HG03039 (cell line): ENCODE data around the gene ABCB4.

Experiments
- ATAC-seq: cut with Tn5 transposase; IDR thresholded peaks from one replicate; pipeline ENCODE4 v1.9.1; 2021; ENCODE audit warnings: mild to moderate bottlenecking, moderate library complexity; ENCODE audit not compliant: unreplicated experiment

ABCB4 gene

GRCh38 chr7:87427288-87427687, 48.2 kb downstream of the ABCB4 start:
- no peak for ATAC-seq

- ATAC-seq, result peak; percentile 79
Observed at GRCh38 chr7:87426160-87426559, 49.3 kb downstream of the ABCB4 start.

GRCh38 chr7:87424075-87424474, 51.4 kb downstream of the ABCB4 start:
- no peak for ATAC-seq

GRCh38 chr7:87420173-87420572, 55.3 kb downstream of the ABCB4 start:
- ATAC-seq, result no peak

DNA sequence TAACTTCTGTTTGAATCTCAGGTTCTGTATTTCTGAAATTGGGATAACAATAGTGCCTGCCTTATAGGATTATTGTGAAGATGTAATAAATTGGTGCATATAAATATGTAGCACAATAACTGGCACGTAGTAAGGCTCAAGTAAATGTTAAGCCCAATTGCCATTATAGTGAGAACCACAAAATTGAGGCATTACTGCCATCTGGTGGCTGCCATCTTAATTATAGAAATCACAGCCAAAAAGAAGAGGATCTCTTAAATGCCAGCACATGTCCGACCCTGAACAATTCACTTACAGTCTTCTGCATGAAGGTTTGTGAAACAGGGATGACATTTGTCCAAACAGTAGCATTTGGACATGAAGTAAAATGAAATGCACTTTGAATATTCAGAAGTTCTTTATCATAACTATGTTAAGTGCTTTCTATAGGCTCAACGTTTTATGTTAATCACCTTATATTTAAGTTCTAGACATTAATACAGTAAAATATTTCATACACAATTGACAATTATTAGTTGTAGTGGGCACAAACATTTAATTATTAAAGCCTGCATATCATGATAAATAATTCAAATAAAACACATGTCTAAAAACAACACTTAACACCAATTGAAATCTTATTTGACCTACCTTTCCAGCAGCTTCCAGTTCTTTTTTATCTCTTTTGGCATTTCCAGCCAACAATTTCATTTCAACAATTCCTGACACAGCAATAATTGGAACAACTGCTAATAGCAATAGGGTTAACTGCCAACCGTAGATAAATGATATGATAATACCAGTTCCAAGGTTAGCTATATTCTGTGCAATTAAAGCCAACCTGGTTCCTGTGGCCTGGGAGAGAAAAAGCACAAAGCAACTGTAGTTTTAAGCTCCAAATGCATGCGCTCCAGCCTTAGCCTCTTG, 58.5 kb downstream of the ABCB4 start:
- peak; percentile 59 for ATAC-seq

- ATAC-seq, result no peak
Observed at GRCh38 chr7:87414794-87415188, 60.7 kb downstream of the ABCB4 start.

DNA sequence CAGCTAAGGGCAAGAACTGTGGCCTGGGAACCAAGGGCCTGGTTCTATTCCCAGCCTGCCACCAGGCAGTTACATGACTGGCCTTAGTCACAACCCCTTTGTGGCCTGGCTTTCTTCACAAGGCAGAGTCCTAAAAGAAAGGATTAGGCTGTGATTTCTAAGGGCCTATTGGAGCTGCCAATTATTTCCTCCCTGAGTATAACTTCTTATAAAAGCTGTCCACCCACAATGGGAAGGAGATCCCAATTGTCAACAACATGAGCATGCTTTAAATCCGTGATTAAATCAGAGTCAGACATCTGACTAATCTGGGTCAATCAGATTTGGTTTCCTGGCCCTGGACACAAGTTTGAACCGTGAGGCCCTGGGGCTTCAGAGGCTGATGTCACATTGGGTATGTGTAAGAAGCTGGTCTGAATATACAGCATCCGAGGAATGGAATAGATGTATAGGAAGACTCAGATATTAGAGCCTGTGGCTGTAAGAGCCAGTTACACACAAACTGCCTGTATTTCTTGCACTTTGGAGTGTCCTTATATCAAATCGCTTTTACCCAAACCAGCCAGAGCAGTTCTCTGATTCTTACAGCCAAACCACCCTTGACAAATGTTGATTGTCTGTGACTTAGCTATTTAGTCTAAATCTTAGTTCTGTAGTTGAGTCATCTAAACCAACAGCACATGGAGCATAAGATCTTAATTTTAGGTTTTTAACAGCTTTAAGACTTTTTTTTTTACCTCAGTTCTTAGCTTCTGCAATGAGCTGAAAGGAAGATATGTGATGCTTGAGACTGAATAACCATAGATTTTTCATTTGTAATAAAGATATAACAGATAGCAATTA, 61.3 kb downstream of the ABCB4 start:
- ATAC-seq, result no peak

- no peak for ATAC-seq
Observed at GRCh38 chr7:87413029-87413428, 62.5 kb downstream of the ABCB4 start.

- ATAC-seq, result no peak
Observed at GRCh38 chr7:87411186-87411585, 64.3 kb downstream of the ABCB4 start.

- ATAC-seq, result no peak
Observed at GRCh38 chr7:87404674-87405073, 70.8 kb downstream of the ABCB4 start.

GRCh38 chr7:87398446-87398845, 77.0 kb downstream of the ABCB4 start:
- no peak for ATAC-seq

DNA sequence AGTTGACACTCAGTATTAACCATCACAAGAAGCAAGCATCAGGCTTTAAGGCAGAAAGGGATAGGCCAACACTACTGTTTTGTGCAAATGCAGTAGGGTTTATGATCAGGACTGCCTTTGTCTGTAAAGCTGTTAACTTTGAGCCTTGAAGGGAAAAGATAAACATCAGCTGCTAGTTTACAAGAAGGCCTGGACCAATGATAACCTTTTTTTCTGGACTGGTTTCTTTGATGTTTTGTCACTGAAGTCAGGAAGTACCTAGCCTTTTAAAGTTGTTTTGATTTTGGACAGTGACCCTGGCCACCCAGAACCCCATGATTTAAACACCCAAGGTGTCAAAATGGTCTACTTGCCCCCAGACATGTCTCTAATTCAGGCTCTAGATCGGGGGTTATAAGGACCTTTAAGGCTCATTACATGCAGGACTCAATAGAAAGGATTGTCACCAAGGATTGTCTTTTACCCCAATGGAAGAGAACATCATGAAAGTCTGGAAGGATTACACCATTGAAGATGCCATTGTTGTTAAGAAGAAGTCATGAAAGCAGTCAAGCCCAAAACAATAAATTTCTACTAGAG, 79.9 kb downstream of the ABCB4 start:
- no peak for ATAC-seq

GRCh38 chr7:87391020-87391701, 84.3 kb downstream of the ABCB4 start:
- ATAC-seq, result no peak

DNA sequence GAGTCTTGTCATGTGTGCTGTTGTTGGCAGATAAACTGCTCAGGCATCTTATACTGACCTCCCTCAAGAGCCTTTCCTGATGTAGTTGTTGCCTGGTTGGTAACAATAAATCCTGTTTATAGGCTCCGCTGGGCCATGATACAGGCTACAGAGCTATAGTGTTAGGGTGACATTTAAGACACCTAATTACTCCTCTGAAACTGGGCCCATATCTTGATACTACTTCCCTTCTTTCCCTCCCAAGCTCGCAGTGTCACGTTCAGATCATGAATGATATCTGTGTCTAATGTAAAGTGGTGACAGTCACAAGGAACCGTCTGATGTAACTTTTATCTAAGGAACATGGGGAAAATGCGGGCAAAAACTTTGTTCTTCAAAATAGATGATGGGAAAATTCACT, 94.6 kb downstream of the ABCB4 start:
- ATAC-seq, result no peak

- no peak for ATAC-seq
Observed at GRCh38 chr7:87375662-87376435, 99.6 kb downstream of the ABCB4 start.

- no peak for ATAC-seq
Observed at GRCh38 chr7:87370660-87371180, 104.8 kb downstream of the ABCB4 start.

DNA sequence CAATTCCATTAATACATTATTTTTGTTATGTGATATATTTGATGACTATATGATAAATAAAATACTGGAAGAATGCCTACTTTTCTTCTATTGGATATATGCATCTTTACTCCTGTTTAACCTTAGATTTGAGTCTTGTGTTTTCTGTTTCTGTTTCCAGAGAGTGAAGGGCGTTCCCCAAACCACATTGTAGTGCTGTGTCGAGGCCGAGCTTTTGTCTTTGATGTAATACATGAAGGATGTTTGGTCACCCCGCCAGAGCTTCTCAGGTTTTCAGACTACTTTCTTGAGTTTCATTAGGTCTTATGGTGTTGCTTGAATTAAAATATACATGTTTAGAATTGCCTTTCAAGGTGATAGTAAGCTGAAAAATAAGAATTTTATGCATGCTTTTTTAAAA, 106.3 kb downstream of the ABCB4 start:
- no peak for ATAC-seq

DNA sequence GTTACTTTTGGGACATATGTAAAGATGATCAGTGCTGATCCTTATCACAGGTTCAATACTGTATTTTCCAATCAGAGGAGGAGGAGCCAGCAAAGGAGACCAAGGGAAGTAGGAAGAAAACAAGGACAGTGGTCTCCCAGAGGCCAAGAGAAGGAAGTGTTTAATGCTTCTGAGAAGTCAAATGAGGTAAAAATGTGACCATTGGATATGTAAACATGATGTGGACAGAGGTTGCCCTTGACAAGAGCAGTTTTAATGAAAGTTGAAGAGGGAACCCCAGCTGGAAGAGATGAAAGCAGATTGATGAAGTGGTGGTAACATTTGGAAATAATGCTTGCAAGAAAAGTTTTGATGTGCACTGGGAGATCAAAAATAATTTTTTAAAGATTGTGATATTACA, 111.2 kb downstream of the ABCB4 start:
- ATAC-seq, result no peak

GRCh38 chr7:87363342-87363741, 112.1 kb downstream of the ABCB4 start:
- ATAC-seq, result no peak

GRCh38 chr7:87361320-87361719, 114.2 kb downstream of the ABCB4 start:
- no peak for ATAC-seq
